ENCODE results near the gene KRT85. TPM values are rescaled to one million over a fixed set of nuclear protein-coding genes. Genes with fewer than 3 reads are reported as not detected.

The KRT85 gene
- total and polyA plus RNA-seq, 12 donors: not detected

GRCh38 chr12:52399756-52400155 lies 32.5 kb upstream of the KRT85 start:
- H3K27me3 ChIP-seq: no peaks in the 10 kb centered on the region
- no peaks in the 10 kb centered on the region for H3K36me3 ChIP-seq (replicated peaks in 1 of 2)
- no peak for DNase-seq
- H3K27ac ChIP-seq: no peak overlapping the region
- 89 to 94% (median 92%) methylated on average over 14 to 16 of the region's 16 CpGs for WGBS, 4 donors
- no peak overlapping the region for H3K4me3 ChIP-seq
- TF ChIP-seq POLR2A (IDR thresholded peaks at IDR 0.05) (no peak), CTCF (IDR thresholded peaks at IDR 0.05) (no peak)
- no peaks in the 10 kb centered on the region for H3K9me3 ChIP-seq (replicated peaks in 1 of 3)
- intact Hi-C loops (cut with DNase I): no loop called here
- no peaks in the 10 kb centered on the region for H3K4me1 ChIP-seq (replicated peaks in 1 of 2)

- H3K27me3 ChIP-seq: no peaks in the 10 kb centered on the region
- 75 to 89% (median 81%) methylated on average over 1 of the region's 1 CpG for WGBS, 4 donors
- H3K9me3 ChIP-seq (replicated peaks in 1 of 3): no peaks in the 10 kb centered on the region
- H3K36me3 ChIP-seq (replicated peaks in 1 of 2): no peaks in the 10 kb centered on the region
- DNase-seq: no peak
- TF ChIP-seq POLR2A (IDR thresholded peaks at IDR 0.05): no peak
- TF ChIP-seq CTCF (IDR thresholded peaks at IDR 0.05): no peak
- H3K4me3 ChIP-seq: no peak overlapping the region
- no peaks in the 10 kb centered on the region for H3K4me1 ChIP-seq (replicated peaks in 1 of 2)
- intact Hi-C loops (cut with DNase I): no loop called here
- no peak overlapping the region for H3K27ac ChIP-seq
Observed at GRCh38 chr12:52398176-52398575, 30.9 kb upstream of the KRT85 start.

GRCh38 chr12:52396656-52397055 lies 29.4 kb upstream of the KRT85 start:
- intact Hi-C loops (cut with DNase I): no loop called here
- Histone ChIP-seq H3K4me1 (replicated peaks in 1 of 2) (no peaks in the 10 kb centered on the region), H3K36me3 (replicated peaks in 1 of 2) (no peaks in the 10 kb centered on the region), H3K27me3 (no peaks in the 10 kb centered on the region), H3K9me3 (replicated peaks in 1 of 3) (no peaks in the 10 kb centered on the region), H3K4me3 (no peak overlapping the region), H3K27ac (no peak overlapping the region)
- TF ChIP-seq POLR2A (IDR thresholded peaks at IDR 0.05): no peak
- no peak for TF ChIP-seq CTCF (IDR thresholded peaks at IDR 0.05)
- WGBS, 4 donors: 67 to 85% (median 78%) methylated on average over 8 of the region's 8 CpGs
- DNase-seq: no peak

- TF ChIP-seq CTCF (IDR thresholded peaks at IDR 0.05) (peak in 1 of 6 experiments; percentile 1), POLR2A (IDR thresholded peaks at IDR 0.05) (no peak)
- Histone ChIP-seq H3K36me3 (replicated peaks in 1 of 2) (no peaks in the 10 kb centered on the region), H3K27me3 (no peaks in the 10 kb centered on the region), H3K4me1 (replicated peaks in 1 of 2) (no peaks in the 10 kb centered on the region), H3K9me3 (replicated peaks in 1 of 3) (no peaks in the 10 kb centered on the region), H3K27ac (no peak overlapping the region), H3K4me3 (no peak overlapping the region)
- WGBS, 4 donors: 66 to 81% (median 73%) methylated on average over 13 to 20 of the region's 20 CpGs
- intact Hi-C loops (cut with DNase I): no loop called here
- DNase-seq: peak in 2 of 7 donors; percentile 29 to 38
Observed at GRCh38 chr12:52395761-52396434, 28.6 kb upstream of the KRT85 start.

All from adrenal gland (tissue), 12 donors.